GM21515 (cell line): Measurements from ENCODE around the gene ZNF497.
A peak's percentile ranks its signal among the peaks of the same experiment; 100 is the strongest.
"Not testable (repeated sequence)": the region's sequence is repeated elsewhere in the genome, so short reads cannot be mapped to it uniquely, and the experiment has no call there.

Experiments
- ATAC-seq: cut with Tn5 transposase; IDR thresholded peaks from one replicate; pipeline ENCODE4 v1.9.1; 2021; ENCODE audit not compliant: unreplicated experiment

ZNF497 gene

DNA sequence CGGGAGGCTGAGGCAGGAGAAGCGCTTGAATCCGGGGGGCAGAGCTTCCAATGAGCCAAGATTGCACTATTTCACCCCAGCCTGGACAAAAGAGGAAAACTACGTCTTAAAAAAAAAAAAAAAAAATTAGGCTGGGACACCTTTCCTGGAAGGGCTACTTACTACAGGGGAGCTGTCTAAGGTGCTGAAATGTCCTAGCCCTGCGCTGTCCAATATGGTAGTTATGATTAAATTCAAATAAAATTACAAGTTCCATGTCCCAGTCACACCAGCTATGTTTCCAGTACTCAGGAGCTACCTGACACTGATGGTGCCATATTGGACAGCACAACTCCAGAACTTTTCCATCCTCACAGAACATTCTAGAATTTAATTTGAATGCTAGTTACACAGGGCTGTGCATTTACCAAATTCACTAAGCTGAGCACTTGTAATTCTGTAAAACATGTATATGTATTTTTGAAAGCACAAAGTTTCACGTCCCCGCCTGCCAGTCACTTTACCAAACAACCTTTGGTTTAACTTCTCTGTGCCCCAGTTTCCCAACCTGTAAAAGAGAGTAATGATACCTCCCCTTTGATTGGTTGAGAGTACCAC is 45.0 kb downstream of the ZNF497 start:
- no peak for ATAC-seq

DNA sequence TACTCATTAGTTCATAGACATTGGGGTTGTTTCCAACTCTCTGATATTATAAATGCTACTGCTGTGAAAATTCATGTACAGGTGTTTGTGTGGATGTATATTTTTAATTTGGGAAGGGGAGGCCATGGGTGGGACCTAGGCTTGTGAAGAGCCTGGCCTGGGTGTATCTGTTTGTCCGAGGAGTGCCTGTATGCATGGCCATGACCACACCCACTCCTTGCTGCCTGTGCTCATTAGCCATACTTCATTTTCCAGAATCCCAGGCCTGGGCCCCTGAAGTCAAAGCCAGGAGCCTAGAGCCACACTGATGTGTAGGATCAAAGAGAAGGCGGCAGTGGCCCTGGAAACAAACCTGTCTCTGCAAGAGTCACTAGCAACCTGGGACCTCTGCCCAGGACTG is 47.0 kb downstream of the ZNF497 start:
- no peak for ATAC-seq

DNA sequence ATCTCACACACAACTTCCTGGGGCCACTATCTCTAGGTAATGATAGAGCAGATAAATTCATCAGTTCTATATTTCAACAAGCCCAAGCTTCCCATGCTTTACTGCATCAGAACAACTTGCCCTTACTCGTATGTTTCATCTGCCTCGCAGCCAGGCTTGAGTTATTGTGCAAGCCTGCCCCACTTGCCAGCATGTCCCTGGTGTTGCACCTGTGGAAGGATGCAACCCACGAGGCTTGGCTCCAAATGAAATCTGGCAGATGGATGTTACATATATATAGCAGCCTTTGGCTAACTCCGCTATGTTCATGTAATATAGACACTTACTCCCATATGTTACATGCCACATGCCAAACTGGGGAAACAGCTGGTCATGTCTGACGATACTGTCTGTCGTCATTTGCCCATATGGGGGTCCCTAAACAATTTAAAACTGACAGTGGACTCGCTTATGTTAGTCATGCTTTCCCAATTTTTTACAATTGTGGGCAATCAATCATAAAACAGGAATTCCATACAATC is 51.1 kb downstream of the ZNF497 start:
- ATAC-seq: no peak

DNA sequence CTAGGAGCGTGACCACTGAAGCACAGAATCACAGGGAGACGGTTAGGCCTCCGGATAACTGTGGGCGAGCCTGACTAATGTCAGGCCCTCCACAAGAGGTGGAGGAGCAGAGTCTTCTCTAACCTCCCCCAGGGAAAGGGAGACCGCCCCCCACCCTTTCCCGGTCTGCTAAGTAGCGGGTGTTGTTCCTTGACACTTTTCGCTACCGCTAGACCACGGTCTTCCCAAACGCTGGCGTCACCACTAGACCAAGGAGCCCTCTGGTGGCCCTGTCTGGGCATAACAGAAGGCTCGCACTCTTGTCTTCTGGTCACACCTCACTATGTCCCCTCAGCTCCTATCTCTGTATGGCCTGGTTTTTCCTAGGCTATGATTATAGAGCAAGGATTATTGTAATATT is 51.9 kb downstream of the ZNF497 start:
- not testable (repeated sequence) for ATAC-seq

DNA sequence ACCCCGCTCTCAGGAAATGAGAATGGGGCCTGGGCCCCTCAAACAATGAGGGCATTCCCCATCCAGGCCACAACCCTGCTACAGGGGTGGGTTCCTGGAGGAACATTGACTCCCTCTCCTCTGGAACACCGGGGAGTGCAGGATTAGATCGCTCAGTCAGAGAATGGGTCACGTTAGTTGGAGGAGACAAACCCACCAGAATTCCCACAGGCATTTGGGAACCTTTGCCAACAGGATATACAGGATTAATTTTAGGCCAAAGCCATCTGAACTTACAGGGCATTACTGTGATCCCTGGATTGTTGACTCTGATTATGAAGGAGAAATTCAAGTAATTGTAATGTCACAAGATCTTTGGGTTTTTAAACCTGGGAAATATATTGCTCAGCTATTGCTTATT is 54.8 kb downstream of the ZNF497 start:
- ATAC-seq: no peak

DNA sequence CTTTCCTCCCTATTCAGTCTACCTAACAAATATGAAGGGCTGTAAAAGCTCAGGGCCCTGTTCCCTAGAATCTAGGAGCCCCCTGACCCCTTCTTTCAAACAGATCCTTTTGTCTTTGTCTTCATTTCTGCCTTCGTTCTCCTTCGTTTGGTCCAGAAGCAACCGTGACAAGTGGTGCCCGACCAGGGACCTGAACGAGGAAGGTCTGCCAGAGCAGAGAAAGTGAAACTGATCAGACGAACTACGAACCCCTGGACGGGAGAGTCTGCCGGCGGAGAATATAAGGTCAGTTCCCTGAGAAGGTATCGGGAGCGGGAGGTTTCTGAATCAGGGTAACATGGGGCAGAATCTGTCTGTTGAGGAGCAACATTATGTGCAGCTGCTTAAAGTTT is 56.6 kb downstream of the ZNF497 start:
- ATAC-seq: no peak

DNA sequence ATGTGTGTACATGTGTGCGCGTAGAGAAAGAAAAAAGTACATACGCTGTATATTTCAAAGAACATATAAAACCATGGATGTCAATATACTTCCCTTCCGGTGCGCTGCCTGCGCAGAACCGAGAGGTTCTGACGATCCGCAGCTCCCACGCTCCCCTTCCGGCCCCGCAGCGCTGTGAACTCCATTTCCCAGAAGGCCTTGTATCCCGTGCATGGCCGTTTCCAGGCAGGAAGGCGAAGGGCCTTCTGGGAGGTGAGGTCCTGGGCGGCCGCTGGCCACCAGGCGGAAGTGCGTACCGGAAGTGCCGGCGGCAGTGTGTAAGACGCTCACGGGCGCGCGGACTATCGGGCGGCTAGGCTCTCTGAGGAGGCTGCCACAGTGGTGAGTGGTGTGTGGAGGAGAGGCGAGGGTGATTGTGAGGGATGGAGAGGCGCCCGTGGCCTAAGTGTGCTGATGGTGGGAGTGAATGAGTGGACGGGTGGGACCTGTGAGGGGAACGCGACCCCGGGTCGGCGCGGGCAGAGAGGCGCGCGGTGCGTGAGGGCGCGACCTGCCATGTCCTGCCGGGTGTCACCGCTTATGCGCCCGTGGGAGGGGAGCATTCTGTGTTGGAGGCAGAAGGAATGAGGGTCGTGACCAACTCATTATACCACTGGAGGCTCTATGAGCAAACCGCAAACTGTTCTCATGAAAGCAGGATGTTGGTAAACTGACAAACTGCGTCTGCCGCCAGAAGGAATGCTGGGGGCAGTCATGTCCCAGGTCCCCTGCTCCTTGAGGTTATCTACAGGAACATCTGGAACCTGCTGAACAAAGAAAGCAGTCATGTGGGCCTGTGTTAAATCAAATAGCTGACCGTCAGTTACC is 57.3 kb downstream of the ZNF497 start, which contains the start of gene ERVK3-1:
ERVK3-1 (plus strand) TSS at position 313 of the 867 bp plus-strand sequence. CDS start 6,792 bp downstream, outside the sequence.
- peak; percentile 86 for ATAC-seq

DNA sequence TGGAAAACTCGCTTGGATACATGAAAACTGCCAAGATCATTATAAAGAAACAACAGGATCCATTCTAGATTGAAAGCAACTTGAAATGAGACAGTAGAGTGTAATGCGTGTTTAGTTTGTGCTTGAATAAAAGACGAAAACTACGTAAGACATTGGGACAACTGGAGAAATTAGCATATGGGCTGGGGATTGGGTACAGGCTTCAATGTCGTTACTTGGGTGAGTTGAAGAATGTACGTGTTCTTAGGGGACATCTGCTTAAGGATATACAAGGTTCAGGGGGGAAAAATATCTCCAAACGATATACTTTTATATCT is 57.8 kb downstream of the ZNF497 start:
- no peak for ATAC-seq
